Medulla oblongata (tissue), 1 donor: ENCODE results near the gene TEKT3.

Source experiments
- DNase-seq: peaks from one replicate; pipeline ENCODE4 v3.0.0-alpha.2; 2015; ENCODE audit errors: extremely low spot score

Gene TEKT3

DNA sequence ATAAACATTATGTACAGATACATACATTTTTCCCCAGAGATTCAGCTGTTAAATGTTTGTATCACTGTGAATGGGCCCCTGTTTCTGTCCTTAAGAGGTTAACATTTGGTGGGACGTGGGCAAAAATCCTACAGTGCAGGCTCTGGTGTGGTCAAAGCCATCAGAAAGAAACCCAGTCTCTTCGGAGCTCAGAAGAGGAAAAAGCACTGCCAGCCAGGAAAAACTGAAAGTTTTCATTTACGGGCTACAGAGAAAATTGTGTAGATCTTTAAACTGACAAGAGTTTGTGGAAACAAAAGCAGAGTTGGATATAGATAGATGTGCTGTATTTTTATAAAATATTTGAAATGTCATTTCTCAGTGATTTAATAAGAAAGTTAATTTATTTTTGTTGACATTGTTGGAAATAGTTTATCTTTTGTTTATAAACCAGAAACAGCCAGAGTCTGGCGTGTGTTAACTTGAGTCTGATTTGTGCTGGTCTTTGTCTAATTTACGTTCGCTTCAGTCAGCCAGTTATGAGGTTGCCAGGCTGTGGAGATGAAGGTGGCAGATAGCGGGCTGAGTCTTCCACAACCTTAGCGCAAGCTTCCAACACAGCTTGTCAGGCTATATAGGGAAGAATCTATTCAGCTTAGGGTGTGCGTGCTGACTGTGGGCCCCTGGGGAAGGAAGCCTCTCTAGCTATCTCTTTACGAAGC lies 9.5 kb upstream of the TEKT3 start:
- peak; percentile 12 for DNase-seq

DNA sequence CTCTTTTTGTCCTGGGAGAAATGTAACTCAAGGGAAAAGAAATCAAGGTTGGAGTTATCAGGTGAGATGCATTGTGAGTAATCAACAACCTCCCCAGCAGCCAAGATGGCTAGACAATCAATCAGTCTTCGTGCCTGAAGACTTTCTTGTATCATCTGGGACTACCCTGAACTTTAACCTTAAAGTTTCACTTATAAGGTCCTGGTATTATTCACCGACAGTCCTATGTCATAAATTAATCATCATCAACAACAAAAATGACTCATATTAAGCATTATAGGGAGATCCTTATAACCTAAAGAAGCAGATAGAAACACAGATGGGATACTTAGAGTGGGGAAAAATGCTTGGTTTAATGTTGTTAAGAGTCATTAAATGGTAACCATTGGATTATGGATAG lies 7.7 kb upstream of the TEKT3 start:
- no peak for DNase-seq

DNA sequence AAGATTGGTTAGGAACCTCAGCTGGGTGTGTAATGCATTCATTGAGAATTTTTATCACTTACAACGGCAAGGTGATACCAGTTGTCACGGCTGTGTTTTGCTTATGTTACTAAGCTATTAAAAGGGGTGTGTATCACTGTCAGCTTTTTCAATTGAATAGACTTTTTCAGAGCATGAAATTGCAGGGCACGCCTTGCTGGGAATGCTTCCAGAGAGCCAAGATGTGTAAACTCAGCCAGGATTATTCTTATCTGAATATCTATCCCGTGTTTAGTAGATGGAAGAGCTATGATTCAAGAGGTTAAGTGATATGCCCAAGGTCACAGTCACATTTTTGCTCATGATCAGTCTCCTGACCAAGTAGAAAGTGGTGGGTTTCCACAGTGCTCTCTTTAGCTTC lies 6.6 kb upstream of the TEKT3 start:
- DNase-seq = no peak

DNA sequence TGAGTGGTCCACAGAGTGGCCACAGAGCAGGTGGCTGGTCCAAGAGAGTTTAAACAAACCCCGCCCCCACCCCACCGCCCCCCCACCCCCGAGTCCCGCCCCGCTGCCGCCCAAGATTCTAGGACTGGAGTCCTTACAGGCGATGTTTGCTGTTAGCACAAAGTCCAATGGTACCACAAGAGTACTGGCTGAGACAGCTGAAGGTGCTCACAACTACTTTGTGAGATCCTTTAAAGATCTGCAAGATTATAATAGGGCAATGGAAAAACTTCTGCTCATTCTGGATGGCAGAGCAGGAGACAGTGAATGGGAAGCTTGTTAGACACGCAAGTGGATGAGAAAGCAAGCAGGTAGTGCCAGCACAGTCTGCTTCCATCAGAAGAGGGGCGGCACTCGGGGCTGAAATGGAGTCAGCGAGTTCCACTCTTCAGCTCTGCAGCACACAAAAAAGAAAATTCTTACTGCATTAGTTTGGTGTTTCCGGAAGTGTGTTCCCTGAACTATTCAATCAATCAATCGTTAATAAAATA lies 4.7 kb upstream of the TEKT3 start:
- peak; percentile 3 for DNase-seq

DNA sequence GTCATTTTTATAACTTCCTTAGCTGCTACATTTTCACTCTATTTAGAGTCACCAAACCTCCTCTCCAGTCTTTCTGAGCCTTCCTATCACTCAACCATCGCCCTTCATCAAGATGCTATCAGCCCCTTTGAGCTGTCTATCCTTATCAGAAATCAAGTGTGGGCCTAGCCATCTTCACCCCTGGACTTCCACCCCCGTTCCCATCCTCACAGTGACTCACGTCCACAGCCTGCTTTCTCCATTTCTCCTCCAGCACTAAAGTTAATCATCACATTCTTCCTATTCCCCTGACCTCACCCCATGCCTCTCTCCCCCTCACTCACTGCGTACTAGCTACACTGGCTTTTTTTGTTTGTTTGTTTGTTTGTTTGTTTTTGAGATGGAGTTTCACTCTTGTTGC lies 2.4 kb upstream of the TEKT3 start:
- no peak for DNase-seq

DNA sequence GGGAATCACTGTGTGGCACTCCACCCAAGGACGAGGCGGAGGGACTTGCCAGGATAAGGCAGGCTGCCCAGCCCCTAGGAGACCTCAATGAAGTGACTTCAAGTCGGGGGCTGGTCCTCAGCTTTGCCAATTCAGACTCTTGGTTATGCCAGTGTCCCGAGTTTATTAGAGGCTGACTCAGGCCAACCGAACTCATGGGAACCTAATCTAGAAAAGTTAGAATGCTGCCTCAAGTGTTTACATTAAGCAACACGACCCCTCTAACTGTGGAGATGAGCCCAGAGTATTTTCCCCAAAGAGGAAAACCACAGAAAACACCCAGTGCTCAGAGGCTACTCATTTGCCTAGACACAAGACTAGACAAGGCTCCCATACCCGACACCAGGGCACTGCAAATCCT lies 1.1 kb upstream of the TEKT3 start:
- DNase-seq = peak; percentile 7

DNA sequence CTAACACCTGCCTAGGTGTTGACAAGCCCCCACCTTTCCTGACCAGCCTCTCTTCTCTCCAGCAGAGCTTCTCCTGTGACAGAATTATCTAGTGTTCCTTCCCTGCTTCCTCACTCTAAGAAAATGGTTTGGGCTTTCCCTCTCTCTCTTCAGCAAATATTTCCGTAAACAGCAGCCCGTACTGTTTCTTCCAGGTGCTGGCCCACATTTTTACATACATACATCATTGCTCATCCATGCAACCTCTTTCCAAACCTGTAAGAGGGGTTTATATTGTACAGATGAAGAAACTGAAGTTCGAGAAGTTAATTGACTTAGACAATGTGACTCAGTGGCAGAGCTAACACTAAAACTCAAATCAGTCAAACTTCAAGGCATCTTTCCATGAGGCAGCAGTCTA lies 569 bp upstream of the TEKT3 start:
- no peak for DNase-seq

DNA sequence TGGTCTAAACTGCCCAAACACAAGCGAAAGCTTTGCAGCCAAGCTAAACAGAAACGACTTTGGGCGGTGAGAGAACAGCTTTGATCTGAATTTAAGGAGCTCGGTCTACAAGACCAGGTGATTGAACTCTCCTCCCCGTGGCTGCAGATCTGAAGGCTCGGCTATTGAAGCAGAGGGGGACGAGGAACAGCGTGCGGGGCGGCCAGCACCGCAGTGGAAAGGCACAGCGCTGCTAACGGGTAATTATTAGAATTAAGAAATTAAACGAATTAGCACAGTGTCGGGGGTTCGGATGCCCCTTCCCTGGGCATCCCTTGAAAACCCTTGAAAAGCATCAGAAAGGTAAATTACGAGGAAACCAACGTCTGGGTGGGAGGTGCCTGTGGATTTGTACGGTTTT lies 431 bp downstream of the TEKT3 start:
- DNase-seq = no peak

DNA sequence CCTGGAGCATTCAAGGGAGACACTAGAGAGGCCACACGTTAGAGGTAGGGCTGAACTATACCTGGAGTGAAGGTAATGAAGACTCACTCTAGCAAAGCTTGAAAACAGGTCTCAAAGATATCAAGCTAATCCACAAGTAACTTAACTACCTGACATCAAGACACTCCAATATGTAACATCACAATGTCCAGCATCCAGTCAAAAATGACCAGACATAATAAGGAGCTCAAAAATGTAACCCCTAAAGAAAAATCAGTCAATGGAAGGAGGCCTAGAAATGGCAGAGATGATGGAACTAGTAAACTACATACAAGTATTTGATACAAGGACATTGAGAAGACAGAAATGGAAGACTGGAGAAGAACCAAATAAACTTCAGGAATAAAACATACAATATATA lies 6.0 kb downstream of the TEKT3 start:
- no peak for DNase-seq

DNA sequence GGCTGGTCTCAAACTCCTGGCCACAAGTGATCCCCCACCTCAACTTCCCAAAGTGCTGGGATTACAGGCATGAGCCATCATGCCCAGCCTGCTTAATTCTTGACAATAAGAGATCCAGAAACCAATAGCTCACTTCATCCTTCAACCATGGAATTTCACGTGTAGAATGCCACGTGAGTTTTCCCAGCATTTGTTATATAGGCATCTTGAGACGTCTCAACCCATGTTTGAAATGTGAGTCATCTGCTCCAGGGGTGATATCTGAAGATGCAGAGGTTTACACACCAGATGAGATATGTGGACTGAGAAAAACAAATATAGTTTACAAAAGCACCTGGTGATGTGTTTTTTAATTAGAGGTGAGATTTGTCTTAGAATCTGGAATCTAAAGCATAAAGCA lies 7.1 kb downstream of the TEKT3 start:
- DNase-seq = no peak

DNA sequence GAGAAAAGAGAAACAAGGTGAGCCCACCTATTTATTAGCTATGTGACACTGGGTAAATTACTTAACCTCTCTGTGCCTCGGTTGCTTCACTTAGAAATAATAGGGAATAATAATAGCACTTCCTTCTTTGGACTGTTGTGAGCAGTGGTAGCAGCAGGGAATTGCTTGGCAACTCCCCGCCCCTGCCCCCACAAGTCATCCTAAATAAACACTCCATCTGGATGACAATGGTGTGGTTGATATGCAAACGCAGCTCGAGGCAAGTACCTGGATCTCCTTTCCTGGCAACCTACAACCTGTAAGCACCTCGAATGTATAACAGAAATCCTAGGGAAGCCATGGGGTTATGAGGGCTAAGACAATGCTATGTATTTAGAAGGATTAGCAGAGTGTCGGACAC lies 9.1 kb downstream of the TEKT3 start:
- no peak for DNase-seq

DNA sequence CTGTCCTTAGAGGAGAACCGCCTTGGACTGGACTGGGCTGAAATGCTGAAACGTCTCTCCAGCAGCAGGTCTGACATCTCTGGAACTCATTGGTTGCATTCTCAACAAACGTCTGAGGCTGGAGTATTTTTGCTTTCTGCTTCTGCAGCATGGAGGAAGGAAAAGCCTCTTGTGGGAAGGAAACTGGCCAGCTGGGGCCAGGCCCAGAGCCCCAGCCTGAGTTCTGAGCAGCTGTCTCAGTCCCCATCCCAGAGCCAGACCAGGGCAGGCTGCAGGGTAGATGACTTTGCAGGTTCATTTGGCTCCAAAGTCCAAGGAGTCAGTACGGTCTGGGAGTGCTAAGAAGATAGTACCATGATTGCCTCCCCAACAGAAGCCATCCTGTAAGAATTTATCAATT lies 18.3 kb downstream of the TEKT3 start:
- no peak for DNase-seq

DNA sequence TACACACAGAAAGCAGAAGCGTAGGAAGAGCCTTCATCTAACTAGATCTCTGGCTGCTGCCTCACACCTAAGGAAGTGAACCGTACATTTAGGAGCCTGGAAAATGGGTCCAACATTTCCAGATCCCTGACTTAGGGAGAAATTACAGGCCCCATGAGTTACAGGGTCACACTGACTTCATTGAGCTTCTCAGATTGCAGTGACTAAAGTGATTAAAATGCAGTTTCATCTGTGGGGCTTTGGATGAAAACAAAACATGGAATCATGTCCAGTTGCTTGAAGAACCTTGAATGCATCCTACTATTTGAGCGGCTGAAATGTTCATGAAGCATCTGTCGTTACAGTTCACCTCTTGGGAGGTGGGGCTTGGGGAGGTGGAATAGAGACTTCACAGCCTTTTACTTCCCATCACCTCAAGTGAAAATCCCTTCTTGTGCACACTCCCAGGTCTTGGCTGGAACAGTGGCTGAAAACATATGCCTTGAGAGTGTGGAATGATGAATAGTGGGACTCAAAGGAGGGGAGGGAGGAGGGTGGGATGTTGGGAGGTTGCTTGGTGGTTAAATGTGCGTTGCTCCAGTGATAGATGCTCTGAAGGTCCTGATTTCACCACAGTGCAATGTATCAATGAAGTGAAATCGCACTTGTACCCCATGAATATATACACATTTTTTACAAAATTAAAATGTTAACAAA lies 19.7 kb downstream of the TEKT3 start:
- DNase-seq = no peak

DNA sequence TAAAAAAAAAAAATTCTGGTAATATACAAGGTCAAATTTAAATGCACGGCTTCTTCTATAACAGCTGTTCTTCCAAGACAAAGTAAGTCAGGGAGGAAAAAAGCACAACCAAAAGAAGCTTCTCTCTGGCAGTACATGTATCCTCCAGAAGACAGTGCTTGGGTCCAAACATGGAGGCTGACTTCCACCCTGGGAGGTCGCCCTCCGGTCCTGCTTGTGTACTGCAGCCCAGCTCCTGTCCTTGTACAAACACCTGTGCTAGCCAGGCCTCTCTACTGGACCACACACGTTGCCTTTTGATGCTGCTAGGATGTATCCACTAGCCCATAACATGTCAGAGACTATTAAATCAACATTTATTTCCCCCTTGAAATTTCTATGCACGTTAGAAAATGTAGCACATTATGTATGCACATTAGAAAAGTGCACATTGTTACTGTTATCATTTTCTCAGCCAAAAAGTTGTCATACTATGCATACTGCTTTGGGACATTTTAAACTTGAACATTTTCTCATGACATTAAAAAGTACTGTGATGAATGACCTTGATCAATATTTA lies 21.9 kb downstream of the TEKT3 start:
- no peak for DNase-seq

DNA sequence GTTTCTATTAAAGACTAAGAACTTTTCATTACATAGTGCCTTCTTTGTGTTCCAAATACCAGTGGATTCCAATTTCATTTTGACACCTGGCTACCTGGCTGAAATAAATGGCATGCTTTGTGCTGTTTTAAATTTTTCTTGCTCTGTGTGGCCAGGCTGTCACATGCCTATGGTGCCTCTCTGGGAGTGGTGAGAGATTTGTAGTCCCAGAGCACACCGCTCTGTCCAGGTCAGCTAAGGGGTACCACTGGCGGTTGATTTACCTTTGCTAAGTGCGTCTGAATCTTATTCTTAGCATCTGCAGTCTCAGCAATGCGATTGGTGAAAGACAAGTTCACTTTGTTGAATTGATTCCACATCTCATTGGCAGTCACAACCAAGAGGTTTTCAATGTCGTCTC lies 29.4 kb downstream of the TEKT3 start:
- no peak for DNase-seq

DNA sequence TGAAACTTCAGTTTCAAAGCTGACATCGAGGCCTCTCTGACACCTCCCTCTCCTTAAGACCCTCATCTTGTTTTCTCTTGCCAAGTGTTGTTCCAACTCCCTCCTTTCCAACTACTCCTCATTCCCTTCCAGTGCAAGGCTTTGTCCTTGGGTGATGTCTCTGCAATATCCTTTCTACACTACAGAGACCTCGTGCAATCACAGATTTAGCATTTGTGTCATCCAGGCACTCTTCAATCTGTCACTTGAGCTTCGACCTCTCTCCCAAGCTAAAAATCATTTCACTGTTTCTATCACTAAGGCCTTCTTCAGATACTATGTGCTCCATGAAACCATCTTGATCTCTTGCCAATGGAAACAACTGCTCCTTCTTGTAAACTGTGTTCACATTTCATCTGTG lies 31.6 kb downstream of the TEKT3 start:
- no peak for DNase-seq

DNA sequence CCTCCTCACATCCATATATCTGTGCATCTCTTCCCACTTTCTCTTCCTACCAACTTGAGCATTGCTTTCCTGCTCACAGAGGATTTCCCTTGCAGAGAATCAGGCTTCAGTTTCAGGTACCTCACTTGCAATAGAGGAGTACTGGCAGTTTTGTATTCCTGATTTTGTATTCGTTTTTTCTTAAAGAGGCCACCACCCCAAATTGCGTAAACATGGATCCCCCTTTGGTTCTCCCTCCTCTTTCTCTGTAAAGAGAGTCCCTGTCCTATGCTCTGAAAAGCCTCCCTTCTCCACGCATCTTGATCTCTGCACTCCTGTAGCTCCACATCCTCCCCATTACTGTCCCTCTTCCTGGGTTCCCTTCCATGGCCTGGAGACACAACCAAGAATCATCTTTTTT lies 32.2 kb downstream of the TEKT3 start:
- DNase-seq = no peak

DNA sequence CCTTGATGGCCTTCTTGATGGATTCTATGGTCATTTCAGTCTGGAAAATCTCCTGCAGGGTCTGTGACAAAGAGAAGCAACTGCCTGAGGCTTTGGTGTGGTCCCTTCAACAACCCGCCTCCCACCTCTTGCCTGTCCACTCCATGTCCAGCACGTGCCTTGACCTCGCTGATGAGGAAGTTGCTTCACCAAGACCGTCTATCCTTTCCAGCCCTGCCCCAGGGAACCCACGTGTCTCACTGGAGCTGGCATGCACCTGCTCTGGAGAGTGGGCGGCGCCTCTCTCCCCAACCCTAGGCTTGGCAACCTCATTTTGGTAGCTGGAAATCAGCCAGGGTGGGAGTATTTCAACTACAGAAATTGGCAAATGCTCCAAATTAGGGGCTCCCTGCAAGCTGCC lies 32.6 kb downstream of the TEKT3 start:
- DNase-seq = no peak

DNA sequence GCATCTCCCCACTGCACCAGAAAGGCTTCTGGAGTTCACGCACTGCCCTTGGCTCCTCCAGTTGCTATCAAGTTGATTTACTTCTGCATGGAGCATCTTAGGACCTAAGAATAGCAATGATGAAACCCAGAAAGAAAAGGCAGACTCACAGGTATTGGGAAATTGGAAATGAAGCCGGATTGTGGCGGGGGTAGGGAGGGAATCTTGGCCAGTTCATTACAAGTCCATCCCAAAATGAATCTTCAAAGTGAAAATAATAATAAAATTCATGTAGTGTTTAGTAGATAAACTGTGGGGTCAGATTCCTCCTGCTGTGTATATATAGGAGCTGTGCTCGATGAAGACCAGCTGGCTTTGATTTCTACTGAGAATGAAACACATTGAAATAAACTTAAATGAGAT lies 33.7 kb downstream of the TEKT3 start:
- no peak for DNase-seq

DNA sequence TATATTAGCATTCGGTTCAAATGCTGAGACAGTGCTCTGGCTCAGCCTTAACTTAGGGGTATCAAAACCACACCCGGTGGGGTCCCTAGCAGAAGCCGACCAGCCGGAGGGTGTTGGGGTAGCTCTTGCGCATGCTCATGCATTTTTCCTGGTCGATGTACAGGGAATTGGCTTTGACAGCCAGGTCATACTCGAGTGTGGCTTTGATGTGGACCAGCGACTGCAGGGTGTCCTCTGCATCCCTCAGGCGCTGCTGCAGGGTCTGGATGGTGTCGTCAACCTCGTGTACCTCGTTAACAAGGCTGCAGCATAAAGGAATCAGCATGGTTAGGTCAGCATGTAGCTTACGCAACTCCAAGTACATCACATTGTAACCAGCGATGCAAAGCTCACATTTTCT lies 37.5 kb downstream of the TEKT3 start:
- no peak for DNase-seq

DNA sequence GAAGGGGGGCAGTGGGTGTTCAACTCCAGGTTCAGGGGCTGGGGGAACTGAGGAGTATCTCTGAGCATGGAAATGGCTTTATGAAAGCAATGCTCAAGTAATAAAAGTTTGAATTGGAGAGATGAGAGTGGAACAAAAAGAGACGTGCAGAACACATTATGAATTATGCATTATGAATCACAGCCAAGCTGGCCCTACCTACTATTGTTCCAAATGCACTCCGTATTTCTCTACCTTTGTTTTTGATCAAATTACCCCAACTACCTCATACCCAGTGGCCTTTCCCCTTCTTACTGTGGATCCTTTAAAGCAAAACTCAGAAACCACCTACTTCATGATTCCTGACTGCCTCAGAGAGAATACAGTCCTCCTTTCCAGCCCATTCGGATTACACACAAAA lies 38.1 kb downstream of the TEKT3 start:
- no peak for DNase-seq

DNA sequence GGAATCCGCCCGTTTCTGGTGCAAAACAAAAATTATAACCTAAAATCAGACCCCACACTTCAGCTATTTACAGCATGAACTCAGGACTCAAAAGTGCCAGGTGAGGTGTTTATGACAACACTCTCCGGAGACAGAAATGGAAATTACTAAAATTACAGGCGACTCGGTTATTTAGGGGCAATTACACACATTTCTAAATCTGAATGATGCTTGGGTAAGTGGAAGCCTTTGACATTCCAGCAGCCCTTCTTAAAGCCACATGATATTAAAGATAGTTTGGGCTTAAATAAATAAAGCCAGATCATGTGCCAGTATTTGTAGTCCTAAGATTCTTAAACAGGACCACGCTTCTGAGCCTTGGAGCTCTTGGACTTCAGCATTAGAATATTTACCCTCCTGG lies 39.6 kb downstream of the TEKT3 start:
- no peak for DNase-seq

DNA sequence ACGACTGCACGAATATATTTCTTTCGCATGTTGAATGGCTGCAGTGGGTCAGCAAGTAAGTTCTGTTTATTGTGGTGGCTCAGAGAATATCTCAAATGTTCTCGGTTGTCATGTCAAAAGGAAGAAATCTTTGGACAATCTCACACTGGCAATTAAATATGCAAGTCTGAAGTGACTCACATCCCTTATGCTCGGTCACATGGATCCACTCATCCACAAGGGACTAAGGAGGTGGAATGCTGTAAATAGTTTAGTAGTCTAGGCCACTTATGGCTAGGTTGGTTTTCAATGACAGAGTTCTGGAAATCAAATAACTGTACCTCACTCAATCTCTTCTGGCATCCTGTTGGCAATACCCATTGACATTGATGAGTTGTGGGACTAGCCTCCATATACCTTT lies 43.2 kb downstream of the TEKT3 start:
- DNase-seq = no peak
